A673 (cell line): ENCODE data around the gene PCLO. TPM values are rescaled to one million over a fixed set of nuclear protein-coding genes. Genes with fewer than 3 reads are reported as not detected.

Experiments
- BruUV-seq: library from RNA; stranded (reverse); fragments of 400-500 nt; replicated peaks from 2 replicates; lab custom pipeline; 2021; lab: Mats Ljungman, UMichigan
- CTCF ChIA-PET: fragments of 300-600 bp; sonication (Branson Sonifier 250); formaldehyde crosslinking; loops from one replicate; lab custom pipeline; 2022; ENCODE audit warnings: antibody characterized with exemption; lab: Charles Lee
- POLR2A ChIA-PET: fragments of 300-600 bp; sonication (Branson Sonifier 250); formaldehyde crosslinking; loops from one replicate; lab custom pipeline; 2022; ENCODE audit warnings: antibody characterized with exemption; ENCODE audit not compliant: low non-redundant PET; lab: Charles Lee
- DNase-seq: peaks from one replicate; pipeline ENCODE4 v3.0.0-alpha.2; 2015; ENCODE audit warnings: low spot score
- H3K27ac ChIP-seq: fragments of 200-600 bp; sonication (generic); 2 replicates; pipeline ENCODE4 v1.5.1; 2016; ENCODE audit warnings: mixed run types, low read depth, mild to moderate bottlenecking, mixed read lengths, antibody characterized with exemption, low read length; ENCODE audit not compliant: poor library complexity, severe bottlenecking
- H3K27me3 ChIP-seq: fragments of 200-600 bp; sonication (generic); replicated peaks from 2 replicates; pipeline ENCODE4 v1.6.1; 2017; ENCODE audit warnings: mixed run types, low read depth, mild to moderate bottlenecking, mixed read lengths, antibody characterized with exemption, low read length; ENCODE audit not compliant: insufficient read depth, poor library complexity
- H3K36me3 ChIP-seq: fragments of 200-600 bp; sonication (generic); 2 replicates; pipeline ENCODE4 v1.6.1; 2016; ENCODE audit warnings: mixed run types, mild to moderate bottlenecking, mixed read lengths, antibody characterized with exemption, low read length; ENCODE audit not compliant: insufficient read depth, poor library complexity, severe bottlenecking
- H3K4me1 ChIP-seq: fragments of 200-600 bp; sonication (generic); 2 replicates; pipeline ENCODE4 v1.6.1; 2017; ENCODE audit warnings: mixed run types, mild to moderate bottlenecking, mixed read lengths, antibody characterized with exemption, low read length; ENCODE audit not compliant: insufficient read depth, poor library complexity, severe bottlenecking
- H3K4me3 ChIP-seq: fragments of 200-600 bp; sonication (generic); 2 replicates; pipeline ENCODE4 v1.5.1; 2016; ENCODE audit warnings: low read depth, mixed run types, mild to moderate bottlenecking, mixed read lengths, low read length; ENCODE audit not compliant: poor library complexity, severe bottlenecking
- H3K9me3 ChIP-seq: fragments of 200-600 bp; sonication (generic); 2 replicates; pipeline ENCODE4 v1.6.1; 2016; ENCODE audit warnings: mixed run types, low read depth, mild to moderate bottlenecking, mixed read lengths, antibody characterized with exemption, low read length; ENCODE audit not compliant: poor library complexity, severe bottlenecking
- EZH2 ChIP-seq: fragments of 200-600 bp; sonication (generic); IDR thresholded peaks from 2 replicates; pipeline ENCODE4 v1.6.1; 2017; ENCODE audit warnings: borderline replicate concordance, low read depth, mild to moderate bottlenecking, mixed read lengths, antibody characterized with exemption, low read length; ENCODE audit not compliant: poor library complexity, severe bottlenecking
- intact Hi-C: fragments of 100-400 bp; cut with micrococcal nuclease; formaldehyde crosslinking; loops from one replicate; pipeline ENCODE4 v1.10.0; 2022; ENCODE audit not compliant: unreplicated experiment
- total RNA-seq: library from RNA; stranded (reverse); gene quantifications from 2 replicates; pipeline ENCODE4 v1.2.3, GENCODE V29; 2021
- TF ChIP-seq, protein P1 (sequence below): fragments of 300-800, 200-600 bp; sonication (generic); conservative IDR thresholded peaks from 2 replicates; pipeline ENCODE4 v1.5.1; 2017; ENCODE audit warnings: low read depth, mild to moderate bottlenecking, antibody characterized with exemption, low read length, moderate library complexity, mixed read lengths

PCLO gene
- total RNA-seq, 1 experiment from 2014 or later: 2.1 TPM

DNA sequence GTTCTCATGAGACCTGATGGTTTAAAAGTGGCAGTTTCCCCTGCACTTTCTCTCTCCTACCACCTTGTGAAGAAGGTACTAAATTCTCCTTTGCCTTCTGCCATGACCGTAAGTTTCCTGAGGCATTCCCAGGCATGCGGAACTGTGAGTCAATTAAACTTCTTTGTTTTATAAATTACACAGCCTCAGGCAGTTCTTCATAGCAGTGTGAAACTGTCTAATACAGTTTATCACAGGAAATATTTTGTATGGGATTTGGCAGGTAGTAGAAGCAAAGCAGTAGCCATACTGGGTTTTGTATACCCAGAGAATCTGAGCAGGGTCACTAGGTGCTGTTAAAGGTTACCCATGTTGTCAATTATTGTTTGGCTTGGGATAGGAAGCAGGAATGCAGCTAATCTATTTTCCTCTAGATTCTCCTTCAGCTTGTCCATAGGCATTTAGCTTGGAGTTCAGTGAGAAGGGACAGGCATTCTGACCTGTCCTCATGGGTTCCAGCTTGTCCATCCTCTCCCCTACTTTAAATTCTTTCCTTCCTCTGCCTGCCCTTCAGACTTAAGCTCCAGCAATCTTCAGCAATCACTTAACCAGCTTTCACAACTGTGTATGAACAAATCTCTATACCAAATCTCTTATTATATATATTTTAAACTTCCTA lies 186.7 kb downstream of the PCLO start:
- H3K4me3 ChIP-seq: no peak overlapping the region
- CTCF ChIA-PET: no interaction called here
- no peaks in the 10 kb centered on the region for H3K9me3 ChIP-seq
- no peaks in the 10 kb centered on the region for H3K4me1 ChIP-seq
- no TSS peak for BruUV-seq
- no peaks in the 10 kb centered on the region for H3K36me3 ChIP-seq
- no peak overlapping the region for H3K27ac ChIP-seq
- DNase-seq: no peak
- TF ChIP-seq EZH2: no peak
- TF ChIP-seq, protein P1, sequence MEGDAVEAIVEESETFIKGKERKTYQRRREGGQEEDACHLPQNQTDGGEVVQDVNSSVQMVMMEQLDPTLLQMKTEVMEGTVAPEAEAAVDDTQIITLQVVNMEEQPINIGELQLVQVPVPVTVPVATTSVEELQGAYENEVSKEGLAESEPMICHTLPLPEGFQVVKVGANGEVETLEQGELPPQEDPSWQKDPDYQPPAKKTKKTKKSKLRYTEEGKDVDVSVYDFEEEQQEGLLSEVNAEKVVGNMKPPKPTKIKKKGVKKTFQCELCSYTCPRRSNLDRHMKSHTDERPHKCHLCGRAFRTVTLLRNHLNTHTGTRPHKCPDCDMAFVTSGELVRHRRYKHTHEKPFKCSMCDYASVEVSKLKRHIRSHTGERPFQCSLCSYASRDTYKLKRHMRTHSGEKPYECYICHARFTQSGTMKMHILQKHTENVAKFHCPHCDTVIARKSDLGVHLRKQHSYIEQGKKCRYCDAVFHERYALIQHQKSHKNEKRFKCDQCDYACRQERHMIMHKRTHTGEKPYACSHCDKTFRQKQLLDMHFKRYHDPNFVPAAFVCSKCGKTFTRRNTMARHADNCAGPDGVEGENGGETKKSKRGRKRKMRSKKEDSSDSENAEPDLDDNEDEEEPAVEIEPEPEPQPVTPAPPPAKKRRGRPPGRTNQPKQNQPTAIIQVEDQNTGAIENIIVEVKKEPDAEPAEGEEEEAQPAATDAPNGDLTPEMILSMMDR: no peak
- intact Hi-C loops: no loop called here
- POLR2A ChIA-PET: interaction anchor here (0.6 kb wide), 1 partner anchor 81 kb away, joined by 8 read pairs; no protein-coding TSS in a partner anchor
- H3K27me3 ChIP-seq: peaks cover 6% of the 10 kb centered on the region

DNA sequence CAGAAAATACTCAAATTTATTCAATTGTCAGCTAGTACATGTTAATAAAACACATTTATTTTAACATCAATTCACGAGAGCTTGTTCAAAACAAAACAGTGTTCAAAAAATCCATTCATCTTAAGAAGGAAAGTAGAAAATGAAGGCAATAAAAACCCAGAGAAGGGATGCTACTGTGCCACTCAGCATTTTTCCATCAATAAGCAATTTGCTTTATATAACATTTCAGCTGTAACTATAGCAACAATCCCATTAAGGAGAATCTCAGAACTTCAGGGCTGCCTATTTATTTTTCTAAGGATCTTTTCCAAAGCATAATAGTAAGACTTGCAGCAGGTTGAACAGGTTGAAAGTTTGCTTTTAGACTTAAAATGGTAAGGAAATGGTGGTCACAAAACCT lies 190.5 kb downstream of the PCLO start:
- no peak for DNase-seq
- no peak overlapping the region for H3K27ac ChIP-seq
- TF ChIP-seq EZH2: no peak
- TF ChIP-seq, protein P1: no peak
- BruUV-seq: no TSS peak
- no peaks in the 10 kb centered on the region for H3K4me1 ChIP-seq
- no peak overlapping the region for H3K4me3 ChIP-seq
- peaks cover 6% of the 10 kb centered on the region for H3K27me3 ChIP-seq
- ChIA-PET POLR2A (no interaction called here), CTCF (no interaction called here)
- intact Hi-C loops: no loop called here
- no peaks in the 10 kb centered on the region for H3K9me3 ChIP-seq
- no peaks in the 10 kb centered on the region for H3K36me3 ChIP-seq

DNA sequence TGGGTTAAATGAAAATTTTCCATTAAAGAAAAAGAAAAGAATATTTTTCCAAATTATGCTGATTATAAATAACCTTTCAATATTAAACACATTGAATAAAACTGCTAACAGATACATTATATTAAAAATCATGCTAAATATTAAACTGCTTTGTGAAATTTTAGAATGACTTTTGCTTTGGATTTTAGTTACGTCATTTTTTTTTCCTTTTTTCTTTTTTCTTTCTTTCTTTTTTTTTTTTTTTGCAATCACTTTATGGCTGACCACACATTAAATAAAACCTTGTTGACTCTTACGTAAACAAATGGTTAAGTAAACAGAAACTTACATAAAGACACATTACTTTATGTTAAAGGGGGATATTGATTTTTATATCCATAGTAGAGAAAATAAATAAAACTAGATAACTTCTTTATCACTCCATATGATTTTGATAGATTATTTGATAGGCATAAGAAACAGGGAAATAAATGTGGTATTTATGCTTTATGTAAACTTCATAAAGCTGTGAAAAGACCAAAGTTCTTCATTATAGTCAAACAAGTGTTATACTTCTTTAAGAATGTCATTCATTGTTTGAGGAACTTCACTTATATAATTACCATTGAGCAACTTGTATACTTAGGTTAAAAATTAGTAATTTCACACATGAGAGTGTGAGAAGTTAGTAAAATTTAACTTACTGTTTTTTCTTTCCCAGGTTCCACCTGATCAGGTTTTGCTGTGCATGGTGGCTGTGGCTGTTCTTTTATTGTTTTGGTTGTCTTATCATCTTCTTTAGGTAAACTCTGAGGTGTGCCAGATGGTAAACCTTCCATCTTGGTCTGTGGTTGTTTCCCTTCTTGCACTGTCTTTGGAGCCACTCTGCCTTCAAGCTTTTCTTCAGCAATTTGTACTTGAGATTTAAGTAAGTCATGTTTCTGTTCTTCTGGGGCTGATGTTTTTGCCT lies 197.3 kb downstream of the PCLO start:
- intact Hi-C loops: no loop called here
- H3K27ac ChIP-seq: no peak overlapping the region
- no peaks in the 10 kb centered on the region for H3K9me3 ChIP-seq
- CTCF ChIA-PET: no interaction called here
- no peaks in the 10 kb centered on the region for H3K36me3 ChIP-seq
- no peak for TF ChIP-seq EZH2
- TF ChIP-seq, protein P1: no peak
- H3K4me1 ChIP-seq: no peaks in the 10 kb centered on the region
- peaks cover 5% of the 10 kb centered on the region for H3K27me3 ChIP-seq
- POLR2A ChIA-PET: no interaction called here
- BruUV-seq: no TSS peak
- H3K4me3 ChIP-seq: no peak overlapping the region
- no peak for DNase-seq
